Measurements from ENCODE around the gene KHSRP.

GRCh38 chr19:6448045-6448444 is 23.4 kb upstream of the KHSRP start:
- TF ChIP-seq ZBED1 (IDR thresholded peaks at IDR 0.05; ENCODE audit: borderline replicate concordance), result no peak
- no peak for TF ChIP-seq CTCF (IDR thresholded peaks at IDR 0.05 in 2 of 3, conservative IDR thresholded peaks at IDR 0.05 in 1 of 3; ENCODE audit: control insufficient read depth in 2 of 3, extremely low read depth in 1 of 3, insufficient read depth in 1 of 3, low read depth in 3 of 3, low read length in 3 of 3)
- no peak for TF ChIP-seq USF2 (IDR thresholded peaks at IDR 0.05; ENCODE audit: borderline replicate concordance, low read depth, low read length)
- no peak for TF ChIP-seq RFX5 (IDR thresholded peaks at IDR 0.05; ENCODE audit: low read depth, low read length)
- TF ChIP-seq ATF2 (IDR thresholded peaks at IDR 0.05; ENCODE audit: low read length), result no peak
- TF ChIP-seq EP300 (IDR thresholded peaks at IDR 0.05; ENCODE audit: borderline replicate concordance in 1 of 2, control insufficient read depth in 1 of 2, low read depth in 2 of 2, low read length in 2 of 2), result no peak
- TF ChIP-seq MYC (IDR thresholded peaks at IDR 0.05; ENCODE audit: insufficient read depth, insufficient read length, insufficient replicate concordance, low read length, severe bottlenecking), result no peak
- no peak for TF ChIP-seq CREB1 (IDR thresholded peaks at IDR 0.05; ENCODE audit: low read depth)

Measured in GM12878 (cell line).